GM13977 (cell line): Measurements from ENCODE around the gene TM2D1.

Experiments
- DNase-seq: peaks from one replicate; pipeline ENCODE4 v3.0.0; 2012; ENCODE audit warnings: low spot score
- CTCF ChIP-seq: IDR thresholded peaks from 2 replicates; pipeline ENCODE4 v1.5.1; 2012; ENCODE audit warnings: mild to moderate bottlenecking, control low read depth; ENCODE audit not compliant: insufficient read depth; ENCODE audit errors: extremely low read depth, missing control alignments
- in situ Hi-C: fragments of 300-500 bp; cut with MboI; formaldehyde crosslinking; loops from one replicate; pipeline ENCODE4 v1.12.0; 2022; ENCODE audit warnings: low sequenced_read_pairs, low pct_unique_long_range_greater_than_20kb, mixed read lengths, inconsistent platforms; ENCODE audit not compliant: unreplicated experiment

TM2D1 gene

GRCh38 chr1:61635557-61635956 is 89.4 kb downstream of the TM2D1 start:
- TF ChIP-seq CTCF = no peak

GRCh38 chr1:61631436-61631835 is 93.5 kb downstream of the TM2D1 start:
- DNase-seq = no peak
- in situ Hi-C loops = no loop called here
- TF ChIP-seq CTCF = no peak

More at GRCh38 chr1:61635557-61635956, 89.4 kb downstream of the TM2D1 start:
- DNase-seq = no peak
- in situ Hi-C loops = no loop called here
